BLaER1 treated with 17β-estradiol and CSF1 and Interleukin-3, amounts not matched to agents 10 nM and 100 nM (cell line): ENCODE measurements around the gene DCST1.

ENCODE experiments used
- H3K27ac ChIP-seq, 11 experiments: shearing (Covaris generic); formaldehyde crosslinking; 2 replicates each; pipeline ENCODE4 v1.8.1; 2022
- H3K27me3 ChIP-seq, 11 experiments: shearing (Covaris generic); formaldehyde crosslinking; 2 replicates each; pipeline ENCODE4 v1.8.1; 2022
- H3K36me3 ChIP-seq, 11 experiments: shearing (Covaris generic); formaldehyde crosslinking; 2 replicates each; pipeline ENCODE4 v1.8.1; 2022
- H3K4me1 ChIP-seq, 10 experiments: shearing (Covaris generic); formaldehyde crosslinking; 2 replicates each; pipeline ENCODE4 v1.8.1; 2022
- H3K4me2 ChIP-seq, 11 experiments: shearing (Covaris generic); formaldehyde crosslinking; 2 replicates each; pipeline ENCODE4 v1.8.1; 2022
- H3K4me3 ChIP-seq, 10 experiments: shearing (Covaris generic); formaldehyde crosslinking; 2 replicates each; pipeline ENCODE4 v1.8.1; 2022
- H3K9ac ChIP-seq, 11 experiments: shearing (Covaris generic); formaldehyde crosslinking; 2 replicates each; pipeline ENCODE4 v1.8.1; 2022
- H3K9me3 ChIP-seq, 11 experiments: shearing (Covaris generic); formaldehyde crosslinking; replicated peaks in 1 of 11; 2 replicates each; pipeline ENCODE4 v1.8.1; 2022
- H4K20me1 ChIP-seq, 11 experiments: shearing (Covaris generic); formaldehyde crosslinking; 2 replicates each; pipeline ENCODE4 v1.8.1; 2022
- Cebpa-rat ChIP-seq, 11 experiments: shearing (Covaris generic); IDR thresholded peaks; 2 replicates each; pipeline ENCODE4 v1.8.1; 2022

DCST1 gene

GRCh38 chr1:155013632-155014031, 20.0 kb upstream of the DCST1 start:
- Histone ChIP-seq H3K27me3 (no peaks in the 10 kb centered on the region), H3K9me3 (no peaks in the 10 kb centered on the region), H3K4me3 (peak overlapping the region in 1 of 10 experiments; percentile 44; a peak in 2 of 20 replicates), H3K9ac (peak overlapping the region in 9 of 11 experiments; percentile 4 to 97 (median 33); a peak in 11 of 22 replicates), H3K36me3 (peaks cover 12 to 49% (median 18%) of the 10 kb centered on the region in 11 experiments; a peak in 17 of 22 replicates), H3K4me1 (peaks cover 96 to 100% (median 99%) of the 10 kb centered on the region in 10 experiments), H4K20me1 (peaks cover 0 to 55% (median 9%) of the 10 kb centered on the region in 11 experiments; a peak in 11 of 22 replicates), H3K27ac (peak overlapping the region in 8 of 11 experiments; percentile 7 to 92 (median 74); a peak in 12 of 22 replicates), H3K4me2 (peak overlapping the region; percentile 95 to 100 (median 98))
- TF ChIP-seq Cebpa-rat (IDR thresholded peaks at IDR 0.05): no peak

- Histone ChIP-seq H3K4me3 (no peak overlapping the region), H3K27ac (peak overlapping the region in 5 of 11 experiments; percentile 20 to 81 (median 77); a peak in 8 of 22 replicates), H3K36me3 (peaks cover 12 to 62% (median 18%) of the 10 kb centered on the region in 11 experiments; a peak in 17 of 22 replicates), H4K20me1 (peaks cover 0 to 68% (median 11%) of the 10 kb centered on the region in 11 experiments; a peak in 11 of 22 replicates), H3K4me2 (peak overlapping the region; percentile 93 to 100 (median 98); a peak in 21 of 22 replicates), H3K4me1 (peaks cover 92 to 100% (median 98%) of the 10 kb centered on the region in 10 experiments), H3K9ac (peak overlapping the region in 4 of 11 experiments; percentile 32 to 53 (median 46); a peak in 4 of 22 replicates), H3K27me3 (no peaks in the 10 kb centered on the region), H3K9me3 (no peaks in the 10 kb centered on the region)
- no peak for TF ChIP-seq Cebpa-rat (IDR thresholded peaks at IDR 0.05)
Observed at GRCh38 chr1:155014709-155015508, 18.7 kb upstream of the DCST1 start.

GRCh38 chr1:155015527-155016230, 17.9 kb upstream of the DCST1 start:
- peak overlapping the region in 7 of 11 experiments; percentile 8 to 77 (median 72); a peak in 8 of 22 replicates for H3K9ac ChIP-seq
- H3K27me3 ChIP-seq: no peaks in the 10 kb centered on the region
- peaks cover 84 to 94% (median 91%) of the 10 kb centered on the region in 10 experiments for H3K4me1 ChIP-seq
- H3K36me3 ChIP-seq: peaks cover 12 to 62% (median 18%) of the 10 kb centered on the region in 11 experiments; a peak in 17 of 22 replicates
- H4K20me1 ChIP-seq: peaks cover 0 to 70% (median 11%) of the 10 kb centered on the region in 11 experiments; a peak in 11 of 22 replicates
- H3K9me3 ChIP-seq: no peaks in the 10 kb centered on the region
- no peak for TF ChIP-seq Cebpa-rat (IDR thresholded peaks at IDR 0.05)
- H3K27ac ChIP-seq: peak overlapping the region in 6 of 11 experiments; percentile 29 to 81 (median 74); a peak in 12 of 22 replicates
- peak overlapping the region in 2 of 10 experiments; percentile 48 to 62; a peak in 2 of 20 replicates for H3K4me3 ChIP-seq
- peak overlapping the region; percentile 93 to 100 (median 98) for H3K4me2 ChIP-seq

- Histone ChIP-seq H3K4me3 (peak overlapping the region in 5 of 10 experiments; percentile 37 to 62 (median 52); a peak in 5 of 20 replicates), H3K4me2 (peak overlapping the region; percentile 93 to 100 (median 98)), H3K27me3 (no peaks in the 10 kb centered on the region), H3K9ac (peak overlapping the region; percentile 43 to 77 (median 71); a peak in 16 of 22 replicates), H3K4me1 (peaks cover 78 to 87% (median 86%) of the 10 kb centered on the region in 10 experiments), H3K36me3 (peaks cover 12 to 56% (median 18%) of the 10 kb centered on the region in 11 experiments; a peak in 17 of 22 replicates), H3K9me3 (no peaks in the 10 kb centered on the region), H3K27ac (peak overlapping the region; percentile 3 to 81 (median 70); a peak in 20 of 22 replicates), H4K20me1 (peaks cover 0 to 70% (median 11%) of the 10 kb centered on the region in 11 experiments; a peak in 11 of 22 replicates)
- no peak for TF ChIP-seq Cebpa-rat (IDR thresholded peaks at IDR 0.05)
Observed at GRCh38 chr1:155016231-155016831, 17.3 kb upstream of the DCST1 start.

GRCh38 chr1:155017041-155017945, 16.3 kb upstream of the DCST1 start:
- Histone ChIP-seq H3K4me3 (peak overlapping the region; percentile 37 to 62 (median 48)), H3K27ac (peak overlapping the region; percentile 39 to 81 (median 70); a peak in 21 of 22 replicates), H4K20me1 (peaks cover 0 to 71% (median 11%) of the 10 kb centered on the region in 11 experiments; a peak in 11 of 22 replicates), H3K9me3 (no peaks in the 10 kb centered on the region), H3K36me3 (peaks cover 12 to 55% (median 18%) of the 10 kb centered on the region in 11 experiments; a peak in 17 of 22 replicates), H3K4me2 (peak overlapping the region; percentile 93 to 100 (median 98)), H3K4me1 (peaks cover 70 to 85% (median 78%) of the 10 kb centered on the region in 10 experiments), H3K9ac (peak overlapping the region; percentile 43 to 77 (median 71)), H3K27me3 (no peaks in the 10 kb centered on the region)
- no peak for TF ChIP-seq Cebpa-rat (IDR thresholded peaks at IDR 0.05)

DNA sequence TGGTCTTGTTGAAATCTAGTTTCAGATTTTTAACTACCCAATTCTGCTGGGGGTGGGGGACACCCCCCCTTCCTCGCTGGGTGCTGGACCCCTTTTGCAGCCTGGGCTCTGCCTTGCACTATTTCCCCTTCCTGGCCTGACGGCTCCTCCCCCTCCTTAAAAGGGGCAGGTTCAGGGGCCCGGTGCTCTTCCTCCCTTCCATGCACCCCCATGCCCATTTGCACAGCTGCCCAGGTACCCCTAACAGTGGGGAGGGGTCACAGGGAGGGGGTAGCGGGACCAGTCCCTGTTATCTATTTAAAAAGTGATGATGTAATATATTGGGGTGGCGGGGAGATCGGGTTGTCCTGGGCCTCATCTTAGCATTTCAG, 15.7 kb upstream of the DCST1 start:
- Histone ChIP-seq H3K4me2 (peak overlapping the region; percentile 93 to 100 (median 98)), H4K20me1 (peaks cover 0 to 67% (median 11%) of the 10 kb centered on the region in 11 experiments; a peak in 11 of 22 replicates), H3K9ac (peak overlapping the region; percentile 43 to 77 (median 71)), H3K9me3 (no peaks in the 10 kb centered on the region), H3K4me1 (peaks cover 70 to 85% (median 78%) of the 10 kb centered on the region in 10 experiments), H3K36me3 (peaks cover 12 to 54% (median 18%) of the 10 kb centered on the region in 11 experiments; a peak in 17 of 22 replicates), H3K27ac (peak overlapping the region; percentile 39 to 81 (median 70); a peak in 21 of 22 replicates), H3K4me3 (peak overlapping the region; percentile 37 to 62 (median 48)), H3K27me3 (no peaks in the 10 kb centered on the region)
- no peak for TF ChIP-seq Cebpa-rat (IDR thresholded peaks at IDR 0.05)
